ENCODE data around the gene KLHL29. TPM values are rescaled to one million over a fixed set of nuclear protein-coding genes. Genes with fewer than 3 reads are reported as not detected.

The KLHL29 gene
- total and polyA plus RNA-seq, 8 donors: 1.8 to 10.5 (median 2.8) TPM

GRCh38 chr2:23689131-23689700, 304.2 kb downstream of the KLHL29 start:
- H3K4me1 ChIP-seq: no peaks in the 10 kb centered on the region
- TF ChIP-seq, protein P1, sequence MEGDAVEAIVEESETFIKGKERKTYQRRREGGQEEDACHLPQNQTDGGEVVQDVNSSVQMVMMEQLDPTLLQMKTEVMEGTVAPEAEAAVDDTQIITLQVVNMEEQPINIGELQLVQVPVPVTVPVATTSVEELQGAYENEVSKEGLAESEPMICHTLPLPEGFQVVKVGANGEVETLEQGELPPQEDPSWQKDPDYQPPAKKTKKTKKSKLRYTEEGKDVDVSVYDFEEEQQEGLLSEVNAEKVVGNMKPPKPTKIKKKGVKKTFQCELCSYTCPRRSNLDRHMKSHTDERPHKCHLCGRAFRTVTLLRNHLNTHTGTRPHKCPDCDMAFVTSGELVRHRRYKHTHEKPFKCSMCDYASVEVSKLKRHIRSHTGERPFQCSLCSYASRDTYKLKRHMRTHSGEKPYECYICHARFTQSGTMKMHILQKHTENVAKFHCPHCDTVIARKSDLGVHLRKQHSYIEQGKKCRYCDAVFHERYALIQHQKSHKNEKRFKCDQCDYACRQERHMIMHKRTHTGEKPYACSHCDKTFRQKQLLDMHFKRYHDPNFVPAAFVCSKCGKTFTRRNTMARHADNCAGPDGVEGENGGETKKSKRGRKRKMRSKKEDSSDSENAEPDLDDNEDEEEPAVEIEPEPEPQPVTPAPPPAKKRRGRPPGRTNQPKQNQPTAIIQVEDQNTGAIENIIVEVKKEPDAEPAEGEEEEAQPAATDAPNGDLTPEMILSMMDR (IDR thresholded peaks at IDR 0.05): no peak
- H3K27ac ChIP-seq: no peak overlapping the region
- intact Hi-C loops (cut with DNase I): no loop called here
- peaks cover 0 to 21% of the 10 kb centered on the region in 2 donors for H3K36me3 ChIP-seq
- no peaks in the 10 kb centered on the region for H3K27me3 ChIP-seq
- no peaks in the 10 kb centered on the region for H3K9me3 ChIP-seq
- ATAC-seq: no peak
- peak in 1 of 4 donors; percentile 53 for DNase-seq
- no peak overlapping the region for H3K4me3 ChIP-seq

GRCh38 chr2:23689891-23690290, 304.9 kb downstream of the KLHL29 start:
- Histone ChIP-seq H3K4me1 (no peaks in the 10 kb centered on the region), H3K27me3 (no peaks in the 10 kb centered on the region), H3K27ac (no peak overlapping the region), H3K36me3 (peaks cover 0 to 21% of the 10 kb centered on the region in 2 donors), H3K9me3 (no peaks in the 10 kb centered on the region), H3K4me3 (no peak overlapping the region)
- DNase-seq: peak in 1 of 4 donors; percentile 57
- intact Hi-C loops (cut with DNase I): no loop called here
- no peak for ATAC-seq
- TF ChIP-seq, protein P1 (IDR thresholded peaks at IDR 0.05): no peak

- Histone ChIP-seq H3K9me3 (no peaks in the 10 kb centered on the region), H3K4me1 (no peaks in the 10 kb centered on the region), H3K27ac (no peak overlapping the region), H3K27me3 (no peaks in the 10 kb centered on the region), H3K4me3 (no peak overlapping the region), H3K36me3 (peaks cover 0 to 21% of the 10 kb centered on the region in 2 donors)
- intact Hi-C loops (cut with DNase I): no loop called here
- TF ChIP-seq, protein P1 (IDR thresholded peaks at IDR 0.05): no peak
- DNase-seq (peak in 1 of 4 donors; percentile 75), ATAC-seq (no peak)
These were observed 305.6 kb downstream of the KLHL29 start for GRCh38 chr2:23690421-23691105.

DNA sequence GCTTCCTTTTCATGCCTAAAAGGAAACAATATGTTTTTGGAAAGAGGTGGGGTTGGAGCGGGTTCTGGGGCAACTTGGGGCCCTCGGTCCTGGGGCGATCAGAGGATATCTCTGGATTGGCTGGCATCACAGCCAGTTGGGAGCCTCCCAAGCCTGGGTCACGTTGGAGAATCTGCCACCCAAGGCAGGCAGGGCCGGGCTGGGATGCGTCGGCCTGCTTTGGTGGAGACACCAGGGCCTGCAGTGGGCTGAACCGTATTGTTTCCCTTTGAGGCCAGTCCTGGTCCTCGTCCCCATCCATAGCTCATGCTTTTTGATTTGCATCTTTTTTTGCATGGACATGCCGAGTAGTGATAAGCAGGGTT, 306.1 kb downstream of the KLHL29 start:
- no peaks in the 10 kb centered on the region for H3K27me3 ChIP-seq
- DNase-seq (peak in 1 of 4 donors; percentile 51), ATAC-seq (no peak)
- intact Hi-C loops (cut with DNase I): no loop called here
- H3K4me3 ChIP-seq: no peak overlapping the region
- no peaks in the 10 kb centered on the region for H3K4me1 ChIP-seq
- TF ChIP-seq, protein P1 (IDR thresholded peaks at IDR 0.05): no peak
- H3K27ac ChIP-seq: no peak overlapping the region
- H3K36me3 ChIP-seq: peaks cover 0 to 26% of the 10 kb centered on the region in 2 donors
- H3K9me3 ChIP-seq: no peaks in the 10 kb centered on the region

DNA sequence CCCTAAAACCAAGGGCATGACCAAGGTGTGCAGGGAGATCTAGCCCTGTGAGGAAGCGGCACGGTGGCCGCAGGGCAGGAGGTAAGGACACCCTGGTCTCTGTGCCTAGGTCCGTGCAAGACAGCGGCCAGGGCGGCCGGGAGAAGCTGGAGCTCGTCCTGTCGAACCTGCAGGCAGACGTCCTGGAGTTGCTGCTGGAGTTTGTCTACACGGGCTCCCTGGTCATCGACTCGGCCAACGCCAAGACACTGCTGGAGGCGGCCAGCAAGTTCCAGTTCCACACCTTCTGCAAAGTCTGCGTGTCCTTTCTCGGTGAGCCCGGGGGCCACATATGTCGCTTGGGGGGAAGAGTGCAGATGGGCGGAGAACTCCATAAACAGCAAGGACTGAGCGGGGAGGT, 306.6 kb downstream of the KLHL29 start:
- intact Hi-C loops (cut with DNase I): no loop called here
- Histone ChIP-seq H3K9me3 (no peaks in the 10 kb centered on the region), H3K27ac (no peak overlapping the region), H3K27me3 (no peaks in the 10 kb centered on the region), H3K4me3 (no peak overlapping the region), H3K36me3 (peaks cover 0 to 29% of the 10 kb centered on the region in 2 donors), H3K4me1 (no peaks in the 10 kb centered on the region)
- TF ChIP-seq, protein P1 (IDR thresholded peaks at IDR 0.05): no peak
- no peak for ATAC-seq
- peak in 1 of 4 donors; percentile 77 for DNase-seq
